ENCODE measurements around the gene COMTD1.

Gene COMTD1

GRCh38 chr10:75238182-75239095 lies 2.7 kb upstream of the COMTD1 start:
- Histone ChIP-seq H3K27me3 (replicated peaks in 2 of 5; ENCODE audit: control insufficient read depth in 4 of 5, insufficient read depth in 5 of 5, low read length in 4 of 5) (peaks cover 0 to 2% (median 0%) of the 10 kb centered on the region in 5 experiments), H3K9me3 (ENCODE audit: control extremely low read depth in 1 of 5, control insufficient read depth in 4 of 5, insufficient read depth in 2 of 5, low read depth in 1 of 5, low read length in 4 of 5) (no peaks in the 10 kb centered on the region), H3K27ac (ENCODE audit: insufficient read depth in 1 of 2, low read depth in 1 of 2, low read length in 2 of 2, poor library complexity in 1 of 2, severe bottlenecking in 2 of 2) (no peak overlapping the region), H3K4me3 (ENCODE audit: control insufficient read depth in 1 of 7, extremely low read depth in 1 of 7, insufficient read depth in 4 of 7, low read depth in 2 of 7, low read length in 6 of 7) (no peak overlapping the region), H3K36me3 (ENCODE audit: control insufficient read depth in 4 of 4, insufficient read depth in 4 of 4, low read length in 3 of 4) (peaks cover 0 to under 1% (median 0%) of the 10 kb centered on the region in 4 experiments), H3K4me1 (ENCODE audit: control extremely low read depth in 1 of 4, control insufficient read depth in 4 of 4, insufficient read depth in 4 of 4, low read length in 3 of 4) (peaks cover 0 to 22% (median 16%) of the 10 kb centered on the region in 4 experiments)
- no peak for DNase-seq
- POLR2A ChIA-PET: interaction anchor here (1.5 kb wide), 1 partner anchor 11 kb away, joined by 3 read pairs; no protein-coding TSS in a partner anchor
- WGBS (ENCODE audit: insufficient coverage): 94% methylated on average over 31 of the region's 37 CpGs
- CTCF ChIA-PET: interaction anchor here (1.1 to 2.6 kb wide), 3 partner anchors 10 to 50 kb away, joined by 3 to 17 read pairs (median 4); no protein-coding TSS in a partner anchor

DNA sequence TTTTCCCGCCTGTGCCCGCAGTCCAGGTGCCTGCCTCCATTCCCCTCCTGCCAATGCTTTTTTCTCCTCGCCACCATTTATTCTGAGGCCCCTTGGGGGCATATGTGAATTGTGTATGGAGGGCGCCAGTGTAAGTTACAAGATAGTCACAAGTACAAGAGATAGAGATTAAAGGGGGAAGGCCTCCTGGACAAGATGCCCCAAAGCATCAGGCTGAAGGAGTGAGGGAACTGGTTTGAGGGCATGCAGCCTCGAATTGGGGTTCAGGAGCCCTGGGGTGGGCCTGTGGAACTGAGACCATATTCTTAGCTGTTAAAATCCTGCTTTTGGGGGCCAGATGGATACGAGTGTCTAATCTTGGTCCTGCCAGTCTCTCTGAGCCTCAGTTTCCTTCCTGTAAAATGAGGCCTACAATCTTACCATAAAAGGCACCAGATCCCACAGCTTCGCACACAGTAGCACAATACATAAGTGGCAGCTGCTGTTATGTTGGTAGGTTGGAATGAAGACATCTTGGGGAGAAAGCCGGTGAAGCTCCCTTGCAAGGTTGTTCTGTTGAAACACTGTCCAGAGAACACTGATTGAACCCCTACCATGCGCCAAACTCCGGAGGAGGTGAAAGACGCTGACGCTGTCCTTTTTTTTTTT lies 545 bp upstream of the COMTD1 start:
- H3K27me3 ChIP-seq (replicated peaks in 2 of 5; ENCODE audit: control insufficient read depth in 4 of 5, insufficient read depth in 5 of 5, low read length in 4 of 5): no peaks in the 10 kb centered on the region
- peak overlapping the region in 3 of 7 experiments; percentile 76 to 79 (median 78) for H3K4me3 ChIP-seq (ENCODE audit: control insufficient read depth in 1 of 7, extremely low read depth in 1 of 7, insufficient read depth in 4 of 7, low read depth in 2 of 7, low read length in 6 of 7)
- ChIA-PET CTCF (interaction anchor here (0.5 to 2.7 kb wide), 19 partner anchors 11 to 993 kb away, joined by 3 to 17 read pairs (median 4); partner anchors contain the start of gene VDAC2), POLR2A (interaction anchor here (0.6 kb wide), 1 partner anchor 281 kb away, joined by 3 read pairs; no protein-coding TSS in a partner anchor)
- 71% methylated on average over 8 of the region's 12 CpGs for WGBS (ENCODE audit: insufficient coverage)
- peaks cover 0 to 22% (median 16%) of the 10 kb centered on the region in 4 experiments for H3K4me1 ChIP-seq (ENCODE audit: control extremely low read depth in 1 of 4, control insufficient read depth in 4 of 4, insufficient read depth in 4 of 4, low read length in 3 of 4)
- peaks cover 4 to 21% (median 16%) of the 10 kb centered on the region in 4 experiments for H3K36me3 ChIP-seq (ENCODE audit: control insufficient read depth in 4 of 4, insufficient read depth in 4 of 4, low read length in 3 of 4)
- no peak for DNase-seq
- H3K27ac ChIP-seq (ENCODE audit: insufficient read depth in 1 of 2, low read depth in 1 of 2, low read length in 2 of 2, poor library complexity in 1 of 2, severe bottlenecking in 2 of 2): no peak overlapping the region
- H3K9me3 ChIP-seq (ENCODE audit: control extremely low read depth in 1 of 5, control insufficient read depth in 4 of 5, insufficient read depth in 2 of 5, low read depth in 1 of 5, low read length in 4 of 5): no peaks in the 10 kb centered on the region

GRCh38 chr10:75234683-75235374 lies 928 bp downstream of the COMTD1 start:
- Histone ChIP-seq H3K36me3 (ENCODE audit: control insufficient read depth in 4 of 4, insufficient read depth in 4 of 4, low read length in 3 of 4) (peaks cover 4 to 30% (median 22%) of the 10 kb centered on the region in 4 experiments), H3K27ac (ENCODE audit: insufficient read depth in 1 of 2, low read depth in 1 of 2, low read length in 2 of 2, poor library complexity in 1 of 2, severe bottlenecking in 2 of 2) (peak overlapping the region in 1 of 2 experiments; percentile 43), H3K27me3 (replicated peaks in 2 of 5; ENCODE audit: control insufficient read depth in 4 of 5, insufficient read depth in 5 of 5, low read length in 4 of 5) (no peaks in the 10 kb centered on the region), H3K4me3 (ENCODE audit: control insufficient read depth in 1 of 7, extremely low read depth in 1 of 7, insufficient read depth in 4 of 7, low read depth in 2 of 7, low read length in 6 of 7) (peak overlapping the region; percentile 50 to 86 (median 78)), H3K4me1 (ENCODE audit: control extremely low read depth in 1 of 4, control insufficient read depth in 4 of 4, insufficient read depth in 4 of 4, low read length in 3 of 4) (peaks cover 0 to 22% (median 16%) of the 10 kb centered on the region in 4 experiments), H3K9me3 (ENCODE audit: control extremely low read depth in 1 of 5, control insufficient read depth in 4 of 5, insufficient read depth in 2 of 5, low read depth in 1 of 5, low read length in 4 of 5) (no peaks in the 10 kb centered on the region)
- ChIA-PET POLR2A (interaction anchor here (0.6 kb wide), 1 partner anchor 12 kb away, joined by 6 read pairs; no protein-coding TSS in a partner anchor), CTCF (interaction anchor here (0.8 to 5.2 kb wide), 12 partner anchors 9 to 991 kb away, joined by 3 to 46 read pairs (median 4); partner anchors contain the start of gene VDAC2)
- peak in 1 of 3 donors; percentile 10 for DNase-seq
- WGBS (ENCODE audit: insufficient coverage): under 1% methylated on average over 60 of the region's 62 CpGs

DNA sequence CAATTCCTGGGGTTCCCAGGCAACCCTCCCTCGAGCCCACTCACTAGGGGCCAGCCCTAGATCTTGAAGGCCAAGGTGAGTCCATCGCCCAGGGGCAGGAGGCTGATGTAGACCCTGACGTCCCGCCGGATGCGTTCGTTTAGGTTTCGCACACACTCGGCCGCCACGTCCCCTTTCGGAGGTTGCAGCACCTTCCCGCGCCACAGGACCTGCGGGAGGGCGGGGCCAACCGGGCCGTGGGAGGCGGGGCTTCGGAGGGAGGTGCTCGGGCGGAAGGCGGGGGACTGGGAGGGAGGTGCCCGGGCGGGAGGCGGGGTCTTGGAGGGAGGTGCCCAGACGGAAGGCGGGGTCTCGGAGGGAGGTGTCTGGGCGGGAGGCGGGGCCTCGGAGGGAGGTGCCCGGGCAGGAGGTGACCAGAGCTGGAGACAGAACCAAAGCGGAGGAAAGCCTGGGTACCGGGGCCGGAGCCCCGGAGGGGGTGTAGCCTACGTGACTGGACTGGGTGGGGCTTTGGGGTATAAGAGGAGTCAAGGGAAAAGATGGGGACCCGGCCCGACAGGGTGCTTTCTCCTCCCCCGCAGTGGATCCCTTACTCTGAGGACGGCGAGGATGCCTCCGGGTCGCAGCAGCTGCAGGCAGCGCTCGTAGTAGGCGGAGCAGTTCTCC lies 1.6 kb downstream of the COMTD1 start:
- POLR2A ChIA-PET: interaction anchor here (0.6 to 1.2 kb wide), 2 partner anchors 12 to 24 kb away, joined by 5 to 6 read pairs; partner anchors contain the start of gene VDAC2

DNA sequence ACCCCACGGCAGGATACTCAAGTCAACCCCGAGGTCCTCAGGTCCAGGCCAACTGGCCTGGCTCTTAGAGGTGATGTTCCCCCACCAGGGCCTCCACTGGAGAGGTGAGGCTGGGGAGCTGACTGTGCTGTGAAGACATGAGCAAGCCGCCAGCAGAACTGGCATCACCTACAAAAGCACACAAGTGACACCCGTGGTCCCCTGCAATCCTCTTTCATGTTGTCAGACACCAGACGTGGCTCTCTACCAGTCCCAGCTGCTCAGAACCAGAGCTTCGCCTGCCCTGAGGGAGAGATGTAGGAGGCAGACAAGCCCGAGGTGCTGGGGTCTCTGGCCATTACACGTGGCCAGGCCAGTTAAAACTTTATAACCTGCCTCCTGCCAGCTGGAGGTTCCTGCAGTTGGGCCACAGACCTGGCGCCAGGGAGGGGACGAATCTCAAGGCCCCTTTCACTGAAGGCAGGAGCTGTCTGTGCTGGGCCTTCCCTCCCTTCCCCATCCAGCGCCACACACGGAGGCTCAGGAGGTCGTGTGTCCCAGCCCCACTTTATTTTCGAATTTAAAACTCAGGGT lies 2.2 kb downstream of the COMTD1 start:
- Histone ChIP-seq H3K36me3 (ENCODE audit: control insufficient read depth in 4 of 4, insufficient read depth in 4 of 4, low read length in 3 of 4) (peaks cover 4 to 42% (median 31%) of the 10 kb centered on the region in 4 experiments), H3K9me3 (ENCODE audit: control extremely low read depth in 1 of 5, control insufficient read depth in 4 of 5, insufficient read depth in 2 of 5, low read depth in 1 of 5, low read length in 4 of 5) (no peaks in the 10 kb centered on the region), H3K4me1 (ENCODE audit: control extremely low read depth in 1 of 4, control insufficient read depth in 4 of 4, insufficient read depth in 4 of 4, low read length in 3 of 4) (peaks cover 0 to 22% (median 16%) of the 10 kb centered on the region in 4 experiments), H3K27me3 (replicated peaks in 2 of 5; ENCODE audit: control insufficient read depth in 4 of 5, insufficient read depth in 5 of 5, low read length in 4 of 5) (no peaks in the 10 kb centered on the region), H3K27ac (ENCODE audit: insufficient read depth in 1 of 2, low read depth in 1 of 2, low read length in 2 of 2, poor library complexity in 1 of 2, severe bottlenecking in 2 of 2) (peak overlapping the region in 1 of 2 experiments; percentile 77), H3K4me3 (ENCODE audit: control insufficient read depth in 1 of 7, extremely low read depth in 1 of 7, insufficient read depth in 4 of 7, low read depth in 2 of 7, low read length in 6 of 7) (peak overlapping the region in 5 of 7 experiments; percentile 21 to 79 (median 73))
- ChIA-PET CTCF (interaction anchor here (0.7 to 5.2 kb wide), 10 partner anchors 8 to 991 kb away, joined by 3 to 46 read pairs (median 6); partner anchors contain the start of gene VDAC2), POLR2A (interaction anchor here (1.2 kb wide), 1 partner anchor 23 kb away, joined by 5 read pairs; the partner anchor contains the start of gene VDAC2)
- DNase-seq: no peak
- 76% methylated on average over 10 of the region's 14 CpGs for WGBS (ENCODE audit: insufficient coverage)

More for the DNA sequence above, 1.6 kb downstream of the COMTD1 start:
- peak overlapping the region in 1 of 2 experiments; percentile 77 for H3K27ac ChIP-seq (ENCODE audit: insufficient read depth in 1 of 2, low read depth in 1 of 2, low read length in 2 of 2, poor library complexity in 1 of 2, severe bottlenecking in 2 of 2)
- no peaks in the 10 kb centered on the region for H3K9me3 ChIP-seq (ENCODE audit: control extremely low read depth in 1 of 5, control insufficient read depth in 4 of 5, insufficient read depth in 2 of 5, low read depth in 1 of 5, low read length in 4 of 5)
- no peaks in the 10 kb centered on the region for H3K27me3 ChIP-seq (replicated peaks in 2 of 5; ENCODE audit: control insufficient read depth in 4 of 5, insufficient read depth in 5 of 5, low read length in 4 of 5)
- H3K4me1 ChIP-seq (ENCODE audit: control extremely low read depth in 1 of 4, control insufficient read depth in 4 of 4, insufficient read depth in 4 of 4, low read length in 3 of 4): peaks cover 0 to 22% (median 16%) of the 10 kb centered on the region in 4 experiments
- WGBS (ENCODE audit: insufficient coverage): 2% methylated on average over 35 of the region's 48 CpGs
- H3K36me3 ChIP-seq (ENCODE audit: control insufficient read depth in 4 of 4, insufficient read depth in 4 of 4, low read length in 3 of 4): peaks cover 4 to 36% (median 26%) of the 10 kb centered on the region in 4 experiments
- CTCF ChIA-PET: interaction anchor here (0.7 to 5.2 kb wide), 10 partner anchors 8 to 990 kb away, joined by 3 to 46 read pairs (median 4); partner anchors contain the start of gene VDAC2
- peak; percentile 91 to 94 (median 94) for DNase-seq
- peak overlapping the region; percentile 50 to 86 (median 78) for H3K4me3 ChIP-seq (ENCODE audit: control insufficient read depth in 1 of 7, extremely low read depth in 1 of 7, insufficient read depth in 4 of 7, low read depth in 2 of 7, low read length in 6 of 7)
